GM18508 (cell line): ENCODE data around the gene INPP5J.
"Not testable (repeated sequence)": the region's sequence is repeated elsewhere in the genome, so short reads cannot be mapped to it uniquely, and the experiment has no call there.

Experiments used
- ATAC-seq: cut with Tn5 transposase; IDR thresholded peaks from one replicate; pipeline ENCODE4 v1.9.1; 2021; ENCODE audit warnings: moderate number of reproducible peaks; ENCODE audit not compliant: insufficient read depth, unreplicated experiment

INPP5J gene, protein sequence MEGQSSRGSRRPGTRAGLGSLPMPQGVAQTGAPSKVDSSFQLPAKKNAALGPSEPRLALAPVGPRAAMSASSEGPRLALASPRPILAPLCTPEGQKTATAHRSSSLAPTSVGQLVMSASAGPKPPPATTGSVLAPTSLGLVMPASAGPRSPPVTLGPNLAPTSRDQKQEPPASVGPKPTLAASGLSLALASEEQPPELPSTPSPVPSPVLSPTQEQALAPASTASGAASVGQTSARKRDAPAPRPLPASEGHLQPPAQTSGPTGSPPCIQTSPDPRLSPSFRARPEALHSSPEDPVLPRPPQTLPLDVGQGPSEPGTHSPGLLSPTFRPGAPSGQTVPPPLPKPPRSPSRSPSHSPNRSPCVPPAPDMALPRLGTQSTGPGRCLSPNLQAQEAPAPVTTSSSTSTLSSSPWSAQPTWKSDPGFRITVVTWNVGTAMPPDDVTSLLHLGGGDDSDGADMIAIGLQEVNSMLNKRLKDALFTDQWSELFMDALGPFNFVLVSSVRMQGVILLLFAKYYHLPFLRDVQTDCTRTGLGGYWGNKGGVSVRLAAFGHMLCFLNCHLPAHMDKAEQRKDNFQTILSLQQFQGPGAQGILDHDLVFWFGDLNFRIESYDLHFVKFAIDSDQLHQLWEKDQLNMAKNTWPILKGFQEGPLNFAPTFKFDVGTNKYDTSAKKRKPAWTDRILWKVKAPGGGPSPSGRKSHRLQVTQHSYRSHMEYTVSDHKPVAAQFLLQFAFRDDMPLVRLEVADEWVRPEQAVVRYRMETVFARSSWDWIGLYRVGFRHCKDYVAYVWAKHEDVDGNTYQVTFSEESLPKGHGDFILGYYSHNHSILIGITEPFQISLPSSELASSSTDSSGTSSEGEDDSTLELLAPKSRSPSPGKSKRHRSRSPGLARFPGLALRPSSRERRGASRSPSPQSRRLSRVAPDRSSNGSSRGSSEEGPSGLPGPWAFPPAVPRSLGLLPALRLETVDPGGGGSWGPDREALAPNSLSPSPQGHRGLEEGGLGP

DNA sequence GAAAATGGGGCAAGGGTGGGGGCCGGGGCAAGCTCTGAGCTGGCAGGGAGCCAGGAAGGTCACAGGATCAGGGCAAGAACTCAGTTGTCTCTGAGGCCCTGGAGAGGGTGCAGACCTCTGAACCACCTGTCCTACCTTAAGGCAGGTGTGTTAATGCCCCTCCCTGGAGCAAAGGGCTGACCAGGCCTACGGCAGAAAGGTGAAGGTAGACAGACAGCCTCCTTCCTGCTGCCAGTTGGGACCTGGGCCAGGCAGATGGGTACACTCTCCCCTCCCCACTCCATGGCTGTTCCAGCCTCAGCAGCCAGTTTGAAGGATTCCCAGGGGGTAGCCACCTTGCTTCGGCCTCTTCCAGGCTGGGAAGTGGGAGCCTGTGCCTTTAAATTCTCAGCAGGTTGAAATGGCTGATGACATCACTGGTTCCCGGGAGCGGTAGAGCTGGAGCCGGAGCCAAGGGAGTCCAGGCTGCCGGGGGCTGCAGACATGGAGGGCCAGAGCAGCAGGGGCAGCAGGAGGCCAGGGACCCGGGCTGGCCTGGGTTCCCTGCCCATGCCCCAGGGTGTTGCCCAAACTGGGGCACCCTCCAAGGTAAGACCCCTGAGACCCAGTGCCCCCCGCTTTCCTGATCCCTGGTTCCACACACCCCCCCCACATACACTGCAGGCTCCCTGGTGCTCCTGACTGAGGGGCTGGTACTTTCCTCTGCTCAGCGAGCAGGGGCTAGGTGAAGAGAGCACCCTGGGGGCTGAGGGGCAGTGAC lies at the start of gene INPP5J:
Gene INPP5J, plus strand, starts transcription at position 435 of the 760 bp plus-strand sequence. Its CDS starts 49 bp downstream, at position 484.
- no peak for ATAC-seq

DNA sequence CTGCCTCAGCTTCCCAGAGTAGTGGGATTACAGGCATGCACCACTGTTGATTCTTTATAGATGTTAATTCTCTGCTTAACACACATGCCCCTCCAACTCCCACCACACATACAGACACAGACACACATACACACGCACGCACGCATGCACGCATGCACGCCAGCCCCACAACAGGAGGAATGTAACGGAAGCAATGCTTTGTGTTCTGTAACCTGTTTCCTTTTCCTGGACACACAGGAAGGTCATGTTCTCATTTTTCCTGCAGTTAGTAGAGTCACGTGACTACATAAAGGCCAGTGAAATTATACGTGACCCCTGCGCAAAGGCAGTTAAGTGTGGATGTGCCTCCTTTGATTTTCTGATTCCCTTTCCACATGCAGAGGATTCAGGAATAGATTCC lies 49.6 kb upstream of the INPP5J start:
- not testable (repeated sequence) for ATAC-seq

DNA sequence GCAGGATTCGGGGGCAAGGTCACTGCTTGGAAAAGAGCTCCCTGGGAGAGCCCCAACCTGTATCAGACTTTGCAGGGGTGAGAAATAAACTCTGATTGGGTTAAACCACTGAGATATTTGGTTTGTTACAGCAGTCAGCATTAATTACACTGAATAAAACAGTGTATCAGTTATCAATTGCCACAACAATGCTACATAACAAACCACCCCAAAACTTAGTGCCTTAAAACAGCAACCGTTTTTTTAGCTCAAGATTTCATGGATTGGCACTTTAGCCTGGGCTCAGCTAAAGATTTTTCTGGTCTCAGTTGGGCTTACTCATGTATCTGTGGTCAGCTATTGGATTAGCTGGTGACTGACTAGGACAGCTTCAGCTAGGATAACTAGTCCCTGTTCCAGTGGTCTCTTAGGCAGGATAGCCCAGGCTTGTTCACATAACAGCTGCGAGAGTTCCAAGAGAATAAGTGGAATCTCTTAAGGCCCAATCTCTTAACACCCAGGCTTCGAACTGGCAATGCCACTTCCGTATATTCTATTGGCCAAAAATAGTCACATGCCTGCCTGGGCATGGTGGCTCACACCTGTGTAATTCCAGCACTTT lies 49.1 kb upstream of the INPP5J start:
- not testable (repeated sequence) for ATAC-seq

DNA sequence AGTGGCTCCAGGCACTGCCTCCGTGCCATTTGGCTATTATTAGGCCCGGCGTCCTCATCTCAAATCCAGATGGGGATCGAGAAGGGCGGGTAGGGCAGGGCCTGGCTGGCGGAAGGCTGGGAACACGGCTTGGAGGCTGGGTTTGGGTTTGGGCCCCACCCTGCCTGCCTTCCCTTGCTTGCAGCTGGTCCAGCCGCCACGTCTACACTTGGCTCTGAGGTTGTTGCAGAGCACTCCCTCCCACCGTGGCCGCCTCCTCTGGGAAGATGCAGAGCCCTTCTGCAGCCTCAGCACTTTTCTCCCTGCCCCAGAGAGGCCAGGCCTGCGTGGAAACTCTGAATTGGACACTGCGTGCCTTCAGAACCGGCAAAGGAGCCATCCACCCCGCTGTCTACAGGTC lies 46.8 kb upstream of the INPP5J start:
- ATAC-seq = no peak

DNA sequence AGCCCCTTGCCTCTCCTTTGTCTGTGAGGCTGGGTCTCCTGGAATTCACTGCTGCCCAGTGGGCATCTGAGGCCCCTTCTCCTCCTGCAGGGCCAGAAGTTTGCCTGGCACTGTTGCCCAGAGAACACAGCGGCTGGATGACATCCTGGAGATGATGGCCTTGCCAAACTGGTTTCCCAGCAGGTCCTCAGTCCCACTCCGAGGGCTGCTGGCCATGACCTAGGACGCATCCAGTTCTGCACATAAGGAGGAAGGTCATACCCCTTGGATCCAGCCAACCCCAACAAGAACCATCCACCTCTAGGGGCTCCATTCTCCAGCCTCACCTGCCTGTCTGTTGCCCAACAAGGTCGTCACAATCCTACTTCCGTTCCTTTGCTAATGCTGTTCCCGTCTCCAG lies 45.1 kb upstream of the INPP5J start:
- no peak for ATAC-seq

DNA sequence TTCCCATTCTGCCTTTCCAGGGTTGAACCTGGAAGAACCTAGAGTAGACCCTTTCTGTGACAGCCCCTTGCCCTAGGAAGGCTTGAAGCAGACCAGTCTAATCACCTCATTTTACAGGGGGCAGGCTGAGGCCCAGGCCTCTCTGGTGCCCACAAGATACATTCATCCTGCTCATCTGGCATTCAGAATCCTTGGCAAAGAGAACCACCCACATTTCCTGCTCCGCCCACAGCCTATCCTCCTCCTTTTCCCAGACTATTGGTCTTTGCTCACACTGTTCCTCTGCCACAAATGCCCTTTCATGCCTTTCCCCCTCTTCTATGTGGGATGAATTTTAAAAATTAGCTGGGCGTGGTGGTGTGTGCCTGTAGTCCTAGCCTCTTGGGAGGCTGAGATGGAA lies 44.4 kb upstream of the INPP5J start:
- ATAC-seq = not testable (repeated sequence)

DNA sequence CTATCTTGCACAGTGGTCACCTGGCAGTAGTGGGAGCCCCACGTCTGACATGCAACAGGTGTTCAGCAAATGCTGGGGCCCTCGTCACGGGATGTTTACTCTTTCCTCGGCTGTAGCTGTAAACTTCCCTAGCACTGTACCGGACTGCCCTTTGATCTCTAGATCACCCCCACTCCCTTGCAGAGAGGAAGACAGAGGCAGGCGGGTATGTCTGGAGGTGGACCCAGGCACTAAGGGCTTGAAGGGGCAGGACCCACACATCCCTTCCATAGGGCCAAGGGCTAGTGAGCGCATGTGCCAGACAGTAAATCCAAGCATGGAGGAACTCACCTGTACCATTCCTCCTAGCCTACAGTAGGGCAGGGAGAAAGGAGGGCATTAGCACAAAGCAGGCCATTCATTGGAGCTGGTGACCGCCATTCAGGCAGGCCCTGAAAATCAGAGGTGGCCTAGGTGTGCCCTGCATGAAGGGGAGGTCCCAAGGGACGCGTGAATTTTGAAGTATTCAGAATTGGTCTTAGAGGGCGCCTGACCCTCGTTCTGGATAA lies 43.6 kb upstream of the INPP5J start:
- ATAC-seq = no peak

DNA sequence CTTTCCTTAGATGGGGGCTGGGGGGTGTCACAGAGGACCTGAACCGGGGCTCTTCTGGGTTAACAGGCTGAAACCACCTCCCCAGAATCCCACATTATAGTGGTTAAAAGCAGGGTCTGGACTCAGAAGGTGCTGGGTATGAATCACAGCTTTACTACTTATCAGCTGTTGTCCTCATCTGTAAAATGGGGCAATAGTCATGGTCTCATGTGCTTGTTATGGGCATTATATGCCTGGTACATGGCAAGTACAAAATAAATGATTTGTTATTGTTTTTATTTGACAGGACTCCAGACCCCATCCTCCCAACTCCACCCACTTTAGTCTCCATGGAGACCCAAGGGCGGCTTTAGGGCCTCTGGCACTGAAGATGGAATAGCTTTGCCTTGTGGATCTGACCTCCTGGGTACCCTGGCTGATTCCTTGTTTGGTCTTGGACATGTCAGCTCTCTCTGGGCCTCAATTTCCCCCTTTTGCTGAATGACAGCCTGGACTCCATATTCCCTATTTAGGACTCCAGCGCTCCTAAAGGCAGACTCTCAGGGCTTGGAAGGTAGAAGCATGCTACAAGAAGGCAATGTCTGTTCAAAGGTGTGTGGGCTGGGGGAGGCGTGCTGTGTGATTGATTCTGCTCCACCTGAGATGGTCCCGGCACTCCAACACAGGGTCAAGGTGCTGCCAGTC lies 42.5 kb upstream of the INPP5J start:
- no peak for ATAC-seq

DNA sequence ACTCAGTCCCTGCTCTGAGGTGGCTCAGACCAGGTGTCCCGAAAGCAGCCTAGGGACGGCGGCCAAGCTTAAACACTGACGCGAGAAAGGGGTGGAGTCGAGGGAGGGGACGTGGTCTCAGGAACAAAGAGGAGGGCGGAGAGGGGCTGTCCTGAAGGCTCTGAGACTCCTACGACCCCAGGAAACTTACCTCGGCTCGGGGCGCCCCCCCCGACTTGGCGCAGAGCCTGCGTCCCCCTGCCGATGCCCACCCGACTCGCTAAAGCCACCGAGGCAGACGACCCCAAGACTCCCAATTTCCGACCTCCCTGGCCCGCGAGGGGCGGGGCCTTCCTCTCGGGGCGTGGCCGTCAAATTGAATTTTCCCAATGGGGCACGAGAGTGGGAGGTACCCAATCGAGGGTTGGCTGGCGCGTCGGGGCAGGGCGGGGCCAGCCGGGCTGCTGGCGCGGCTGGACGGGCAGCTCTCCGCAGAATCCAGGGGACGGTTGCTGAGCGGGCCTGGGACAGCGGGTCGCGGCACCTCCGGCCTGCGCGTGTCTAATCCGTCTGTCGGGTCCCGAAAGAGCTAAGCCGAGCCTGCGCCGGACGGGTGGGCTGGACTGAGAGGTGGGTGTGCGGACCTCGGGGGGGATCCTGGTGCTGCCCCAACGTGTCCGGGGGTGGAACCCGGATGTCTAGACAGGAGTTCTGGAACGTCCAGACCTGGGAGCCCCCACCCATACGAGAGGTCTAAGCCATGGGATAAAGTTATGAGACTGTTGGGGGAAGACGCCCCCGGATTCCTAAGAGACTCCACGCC lies 41.7 kb upstream of the INPP5J start, which contains the start of gene SMTN:
Gene SMTN, plus strand, starts transcription at position 471 of the 802 bp plus-strand sequence. CDS start 1,941 bp downstream, outside the sequence.
- ATAC-seq = no peak

DNA sequence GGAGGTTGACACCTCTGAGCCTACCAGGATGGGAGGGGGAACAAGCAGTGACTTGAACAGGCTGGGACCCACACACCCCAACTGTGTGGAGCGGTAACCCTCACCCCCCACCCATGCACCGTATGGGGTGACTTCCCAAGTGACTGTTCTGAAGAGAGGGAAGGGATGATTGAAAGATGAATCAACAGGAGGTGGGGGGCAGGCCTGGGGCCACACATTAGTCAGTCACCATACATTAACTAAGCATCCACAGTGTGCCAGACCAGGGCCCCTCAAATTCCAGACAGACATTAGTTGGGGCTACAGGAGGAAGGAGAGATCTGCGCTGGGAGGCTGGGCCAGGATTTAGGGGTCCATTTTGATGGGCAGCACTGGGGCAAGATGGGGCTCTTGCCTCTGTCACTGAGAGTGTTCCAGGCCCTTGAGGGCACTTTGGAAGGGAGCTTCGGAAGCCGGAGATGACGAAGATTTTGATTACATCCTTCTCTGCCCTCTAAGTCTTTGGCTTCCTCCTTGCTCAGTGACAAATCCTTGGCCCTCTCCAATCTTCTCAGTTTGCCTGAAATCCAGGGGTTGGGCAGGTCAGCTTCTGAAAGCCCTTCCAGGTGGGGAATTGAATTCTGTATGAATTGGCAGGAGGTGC lies 40.7 kb upstream of the INPP5J start:
- ATAC-seq = no peak

DNA sequence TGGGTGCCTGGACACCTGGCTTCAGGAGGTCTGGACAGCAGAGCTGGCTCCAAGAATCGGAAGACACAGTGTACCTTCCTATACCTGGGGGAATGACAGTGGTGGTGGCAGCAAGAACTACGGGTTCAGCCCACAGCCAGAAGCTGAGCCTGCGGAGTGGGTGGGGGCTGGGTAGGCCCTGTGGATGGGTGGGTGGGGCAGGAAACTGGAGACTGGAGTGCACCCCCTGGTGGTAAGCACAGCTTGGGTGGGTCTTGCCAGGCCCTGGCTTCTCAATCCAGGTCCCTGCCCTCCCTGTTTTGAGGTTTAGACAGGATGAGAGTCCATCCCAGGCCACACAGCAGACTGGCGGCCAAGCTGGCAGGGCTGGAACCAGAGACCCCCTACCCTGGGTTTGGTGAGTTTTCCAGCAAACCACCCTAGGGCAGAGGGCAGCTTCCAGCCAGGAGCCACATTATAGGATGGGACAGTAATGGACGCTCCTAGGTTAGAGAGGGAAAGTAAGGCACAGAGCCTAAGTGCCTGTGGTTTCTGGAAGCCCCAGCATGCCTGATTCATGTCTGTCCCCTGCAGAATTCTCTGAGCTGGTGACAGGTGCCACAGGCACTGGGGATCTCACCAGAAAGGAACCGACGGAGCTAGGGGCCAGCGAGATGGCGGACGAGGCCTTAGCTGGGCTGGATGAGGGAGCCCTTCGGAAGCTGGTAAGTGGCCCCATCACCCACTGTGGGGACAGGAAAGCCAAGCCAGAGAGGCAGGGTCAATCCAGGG lies 40.0 kb upstream of the INPP5J start:
- no peak for ATAC-seq

DNA sequence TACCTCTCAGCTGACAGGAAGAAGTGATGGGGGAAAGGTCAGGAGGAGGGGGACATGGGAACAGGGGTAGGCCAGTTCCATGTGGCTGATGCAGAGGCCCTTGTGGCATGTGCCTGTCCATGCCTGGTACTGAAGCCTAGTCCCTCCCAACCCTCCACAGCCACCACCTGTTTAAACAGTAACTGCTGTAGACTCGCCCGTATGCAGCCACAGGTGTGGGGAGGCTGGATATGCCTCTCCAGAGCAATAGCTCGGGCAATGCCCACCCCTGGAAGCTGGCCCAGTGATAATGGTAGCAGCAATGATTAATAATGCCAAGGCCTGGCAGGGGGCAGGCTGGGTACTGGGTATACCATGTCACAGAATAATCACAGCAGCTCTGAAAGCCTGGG lies 39.4 kb upstream of the INPP5J start:
- no peak for ATAC-seq

DNA sequence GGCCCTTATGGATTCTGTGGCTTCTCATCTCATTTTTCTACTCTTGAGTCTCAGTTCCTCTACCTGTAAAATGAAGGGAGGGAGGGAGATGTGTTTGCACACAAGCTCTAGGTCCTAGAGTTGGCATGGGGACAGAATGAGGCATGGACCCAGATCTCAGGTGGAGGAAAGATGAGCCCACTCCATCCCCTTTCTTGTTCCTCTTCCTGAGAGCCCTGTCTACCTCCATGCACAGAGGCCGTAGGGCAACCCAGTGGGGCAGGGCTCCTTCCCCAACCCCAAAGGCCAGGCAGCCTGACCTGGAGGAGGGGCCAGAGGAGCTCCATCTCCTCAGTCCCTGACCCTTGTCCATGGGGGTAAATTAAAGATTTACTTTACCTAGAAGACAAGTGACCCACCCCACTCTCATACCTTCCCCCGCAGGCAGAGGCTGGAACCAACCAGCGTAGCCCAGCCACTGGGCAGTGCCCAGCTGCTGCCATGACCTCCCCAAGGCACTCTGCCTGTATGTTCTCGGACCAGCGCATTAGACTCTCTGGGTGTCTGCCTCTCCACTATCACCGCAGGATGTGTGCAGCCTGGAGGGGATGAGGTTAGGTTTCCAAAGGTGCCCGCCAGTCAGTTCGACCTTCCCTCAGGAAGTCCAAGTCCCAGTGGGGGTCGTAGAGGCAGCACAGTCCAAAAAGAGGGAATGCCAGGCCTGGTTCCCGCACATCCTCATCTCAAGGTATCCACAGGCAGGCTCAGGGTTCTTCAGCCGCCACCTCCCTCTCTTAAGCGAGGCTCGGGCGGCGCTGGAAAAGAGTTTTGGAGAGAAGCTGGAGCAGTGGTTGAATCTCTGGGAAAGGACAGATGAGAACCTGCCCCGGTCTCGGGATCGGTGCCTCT lies 38.6 kb upstream of the INPP5J start:
- ATAC-seq = no peak

DNA sequence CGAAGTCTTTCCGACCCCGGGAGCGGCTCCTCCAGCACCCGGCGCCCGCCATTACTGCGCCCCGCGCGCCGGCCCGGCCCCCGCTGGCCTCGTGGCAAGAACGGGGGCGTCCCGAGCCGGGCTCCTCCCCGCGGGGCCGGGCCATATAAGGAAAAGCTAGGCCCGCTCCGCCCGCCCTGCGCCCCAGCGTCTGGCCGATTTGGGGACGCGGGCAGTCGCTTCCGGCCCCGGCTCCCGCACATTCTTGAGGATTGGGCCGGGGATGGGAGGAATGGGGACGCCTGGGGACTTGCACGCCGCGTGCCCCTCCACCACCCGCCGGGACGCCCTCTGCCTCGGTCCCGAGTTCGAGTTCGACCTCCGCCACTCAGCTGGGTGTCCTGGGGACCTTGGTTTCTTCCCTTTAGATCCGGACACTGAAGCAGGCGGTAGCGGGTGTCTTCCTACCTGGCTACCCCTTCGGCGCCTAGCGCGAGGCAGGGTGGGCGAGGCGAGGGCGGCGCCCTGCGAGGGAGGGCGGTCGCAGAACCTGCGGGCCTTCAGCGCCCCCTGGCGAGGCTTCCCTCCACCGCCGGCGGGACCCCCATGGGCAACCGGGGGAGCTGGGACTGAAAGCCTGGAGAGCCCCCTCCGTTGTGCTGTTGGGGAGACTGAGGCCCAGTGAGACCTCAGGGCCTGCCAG lies 37.8 kb upstream of the INPP5J start:
- ATAC-seq = no peak

DNA sequence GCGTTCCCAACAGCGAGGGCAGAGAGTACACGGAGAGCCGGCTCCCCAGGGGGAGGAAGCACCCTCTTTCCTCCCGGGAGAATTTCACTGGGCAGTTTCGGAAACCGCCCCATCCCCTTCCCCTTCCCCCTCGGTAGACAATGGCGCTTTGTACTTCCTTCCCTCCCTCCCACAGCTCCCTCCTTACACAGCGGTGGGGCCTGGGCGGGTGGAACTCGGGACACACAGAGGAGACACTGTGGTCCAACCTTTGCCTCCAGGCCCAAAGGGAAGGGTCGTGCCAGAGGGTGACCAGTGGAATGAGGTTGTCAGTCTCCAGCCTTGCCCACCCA lies 37.3 kb upstream of the INPP5J start:
- ATAC-seq = no peak

DNA sequence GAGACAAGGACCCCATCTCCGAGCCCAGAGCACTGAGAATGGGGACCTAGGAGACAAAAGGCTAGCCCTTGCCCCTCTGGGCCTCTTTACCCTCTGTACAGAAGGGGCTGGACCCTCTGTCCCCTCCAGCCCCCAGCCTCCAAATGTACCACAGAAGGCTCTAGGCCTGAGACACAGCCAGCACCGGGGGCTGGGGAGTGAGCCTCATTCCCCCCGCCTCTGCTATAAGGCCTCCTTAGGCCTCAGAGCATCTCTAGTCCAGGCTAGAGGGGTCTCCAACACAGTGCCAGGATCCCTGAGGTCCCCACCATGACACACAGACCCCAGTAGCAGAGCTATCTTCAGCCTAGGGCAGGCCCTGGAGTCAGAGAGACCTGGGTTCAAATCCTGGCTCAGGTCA lies 36.8 kb upstream of the INPP5J start:
- no peak for ATAC-seq
